GM21576 (cell line): ENCODE measurements around the gene SLC20A1.

Experiments
- ATAC-seq: cut with Tn5 transposase; IDR thresholded peaks from one replicate; pipeline ENCODE4 v1.9.1; 2021; ENCODE audit warnings: mild to moderate bottlenecking, moderate library complexity; ENCODE audit not compliant: unreplicated experiment

Gene SLC20A1

GRCh38 chr2:112625474-112626114, 20.1 kb upstream of the SLC20A1 start:
- ATAC-seq = no peak

- ATAC-seq = peak; percentile 54
These were observed 19.1 kb upstream of the SLC20A1 start for GRCh38 chr2:112626604-112627059.

- ATAC-seq = no peak
These were observed 18.4 kb upstream of the SLC20A1 start for GRCh38 chr2:112627060-112628040.

- no peak for ATAC-seq
These were observed 16.5 kb upstream of the SLC20A1 start for GRCh38 chr2:112629224-112629623.

GRCh38 chr2:112629823-112630222, 15.9 kb upstream of the SLC20A1 start:
- no peak for ATAC-seq

GRCh38 chr2:112630268-112630667, 15.5 kb upstream of the SLC20A1 start:
- no peak for ATAC-seq

GRCh38 chr2:112633708-112634107, 12.0 kb upstream of the SLC20A1 start:
- ATAC-seq = no peak

GRCh38 chr2:112634153-112634873, 11.4 kb upstream of the SLC20A1 start:
- no peak for ATAC-seq

GRCh38 chr2:112634874-112635157, 10.9 kb upstream of the SLC20A1 start:
- no peak for ATAC-seq

GRCh38 chr2:112636605-112637288, 9.0 kb upstream of the SLC20A1 start:
- ATAC-seq = peak; percentile 92

- no peak for ATAC-seq
These were observed 8.5 kb upstream of the SLC20A1 start for GRCh38 chr2:112637289-112637660.

GRCh38 chr2:112639936-112640335, 5.8 kb upstream of the SLC20A1 start:
- ATAC-seq = no peak

- ATAC-seq = no peak
These were observed 5.3 kb upstream of the SLC20A1 start for GRCh38 chr2:112640467-112640799.

- ATAC-seq = no peak
These were observed 4.7 kb upstream of the SLC20A1 start for GRCh38 chr2:112640800-112641675.

GRCh38 chr2:112641701-112642100, 4.0 kb upstream of the SLC20A1 start:
- no peak for ATAC-seq

GRCh38 chr2:112642561-112642960, 3.2 kb upstream of the SLC20A1 start:
- no peak for ATAC-seq

- ATAC-seq = no peak
These were observed 2.8 kb upstream of the SLC20A1 start for GRCh38 chr2:112642966-112643365.

GRCh38 chr2:112643488-112643887, 2.3 kb upstream of the SLC20A1 start:
- ATAC-seq = no peak

- ATAC-seq = no peak
These were observed 1.4 kb upstream of the SLC20A1 start for GRCh38 chr2:112644155-112644932.
